Measurements from ENCODE around the gene XYLB.

- TF ChIP-seq PBX3 (IDR thresholded peaks at IDR 0.05) = no peak
- no peak for TF ChIP-seq EZH2phosphoT487 (IDR thresholded peaks at IDR 0.05; ENCODE audit: borderline replicate concordance, low read depth)
- no peak for TF ChIP-seq CTCF (IDR thresholded peaks at IDR 0.05)
- no peak for TF ChIP-seq FOXM1 (IDR thresholded peaks at IDR 0.05; ENCODE audit: low read depth)
- TF ChIP-seq POLR2AphosphoS5 (IDR thresholded peaks at IDR 0.05; ENCODE audit: low read depth, low read length) = no peak
- TF ChIP-seq IRF3 (IDR thresholded peaks at IDR 0.05; ENCODE audit: low read depth, low read length) = no peak
- no peak for TF ChIP-seq SIN3A (IDR thresholded peaks at IDR 0.05; ENCODE audit: borderline replicate concordance, low read depth, low read length)
These were observed 41.3 kb downstream of the XYLB start for GRCh38 chr3:38387862-38388261.
